Measurements from ENCODE around the gene KCTD12.

The KCTD12 gene

GRCh38 chr13:76853921-76854608 lies 32.1 kb downstream of the KCTD12 start:
- in situ Hi-C loops (cut with HindIII; ENCODE audit: low sequenced_read_pairs): no loop called here
- no peak overlapping the region for H3K4me3 ChIP-seq (ENCODE audit: low read depth, low read length)
- DNase-seq (ENCODE audit: low read depth, low spot score): no peak
- no peak for TF ChIP-seq CTCF (IDR thresholded peaks at IDR 0.05; ENCODE audit: low read depth, low read length)

- no peak overlapping the region for H3K4me3 ChIP-seq (ENCODE audit: low read depth, low read length)
- in situ Hi-C loops (cut with HindIII; ENCODE audit: low sequenced_read_pairs): no loop called here
- DNase-seq (ENCODE audit: low read depth, low spot score): no peak
- TF ChIP-seq CTCF (IDR thresholded peaks at IDR 0.05; ENCODE audit: low read depth, low read length): no peak
These were observed 32.7 kb downstream of the KCTD12 start for GRCh38 chr13:76853481-76853880.

- DNase-seq (ENCODE audit: low read depth, low spot score): peak; percentile 36
- no peak for TF ChIP-seq CTCF (IDR thresholded peaks at IDR 0.05; ENCODE audit: low read depth, low read length)
- H3K4me3 ChIP-seq (ENCODE audit: low read depth, low read length): no peak overlapping the region
- in situ Hi-C loops (cut with HindIII; ENCODE audit: low sequenced_read_pairs): no loop called here
These were observed 33.2 kb downstream of the KCTD12 start for GRCh38 chr13:76852986-76853385.

GRCh38 chr13:76851961-76852360 lies 34.2 kb downstream of the KCTD12 start:
- in situ Hi-C loops (cut with HindIII; ENCODE audit: low sequenced_read_pairs): no loop called here
- no peak for DNase-seq (ENCODE audit: low read depth, low spot score)
- no peak overlapping the region for H3K4me3 ChIP-seq (ENCODE audit: low read depth, low read length)
- no peak for TF ChIP-seq CTCF (IDR thresholded peaks at IDR 0.05; ENCODE audit: low read depth, low read length)

- in situ Hi-C loops (cut with HindIII; ENCODE audit: low sequenced_read_pairs): no loop called here
- no peak for DNase-seq (ENCODE audit: low read depth, low spot score)
- H3K4me3 ChIP-seq (ENCODE audit: low read depth, low read length): no peak overlapping the region
- no peak for TF ChIP-seq CTCF (IDR thresholded peaks at IDR 0.05; ENCODE audit: low read depth, low read length)
These were observed 36.7 kb downstream of the KCTD12 start for GRCh38 chr13:76849493-76849892.

GRCh38 chr13:76848596-76848995 lies 37.6 kb downstream of the KCTD12 start:
- no peak for DNase-seq (ENCODE audit: low read depth, low spot score)
- H3K4me3 ChIP-seq (ENCODE audit: low read depth, low read length): no peak overlapping the region
- no peak for TF ChIP-seq CTCF (IDR thresholded peaks at IDR 0.05; ENCODE audit: low read depth, low read length)
- in situ Hi-C loops (cut with HindIII; ENCODE audit: low sequenced_read_pairs): no loop called here
